Measurements from ENCODE around the gene MIB2. TPM values are rescaled to one million over a fixed set of nuclear protein-coding genes. Genes with fewer than 3 reads are reported as not detected.

MIB2 gene
- total and polyA plus RNA-seq, 10 of the 15 experiments (the other 5 are each of a cell fraction or from before 2014, with no cell fraction given), result 0.42 to 26.8 (median 10.9) TPM; not detected in 1

DNA sequence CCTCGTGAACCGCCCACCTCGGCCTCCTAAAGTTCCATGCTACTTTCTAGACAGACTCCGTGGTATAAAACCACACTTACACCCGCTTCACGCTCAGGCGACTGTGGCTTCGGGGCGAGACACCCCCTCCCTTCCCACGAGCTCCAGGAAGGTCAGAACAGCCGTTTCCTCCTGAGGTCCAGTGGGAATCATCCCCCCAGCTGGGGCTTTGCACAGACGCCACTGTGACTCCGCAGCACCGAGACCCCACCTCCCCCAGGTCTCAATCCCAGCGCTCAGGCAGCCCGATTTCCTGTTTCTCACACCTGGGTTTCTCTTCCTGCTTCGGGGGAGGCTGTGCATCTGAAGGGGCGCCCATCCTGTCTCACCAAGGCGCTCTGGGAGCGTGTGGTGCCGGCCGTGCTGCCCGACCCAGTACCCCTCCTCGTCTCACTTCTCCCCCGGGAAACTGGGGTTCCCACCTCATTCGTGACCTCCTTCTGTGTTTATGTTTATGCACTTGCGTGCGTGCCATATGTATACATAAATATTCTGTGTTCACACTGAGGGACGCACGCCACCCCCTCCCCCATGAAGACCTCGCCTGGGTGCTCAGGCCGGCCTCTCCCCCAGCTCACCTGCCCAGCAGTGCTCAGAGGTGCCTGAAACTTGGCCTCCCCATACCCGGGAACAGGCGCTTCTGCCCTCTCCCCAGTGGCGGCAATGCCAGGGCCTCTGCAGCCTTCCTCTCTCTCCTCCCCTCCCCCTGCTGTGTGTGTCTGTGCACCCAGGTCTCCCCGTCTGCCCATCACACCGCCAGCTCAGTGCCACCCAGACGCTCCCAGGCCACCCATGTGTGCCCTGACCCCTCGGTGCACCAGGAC, 62.6 kb downstream of the MIB2 start (continued):
- TF ChIP-seq, protein P1, sequence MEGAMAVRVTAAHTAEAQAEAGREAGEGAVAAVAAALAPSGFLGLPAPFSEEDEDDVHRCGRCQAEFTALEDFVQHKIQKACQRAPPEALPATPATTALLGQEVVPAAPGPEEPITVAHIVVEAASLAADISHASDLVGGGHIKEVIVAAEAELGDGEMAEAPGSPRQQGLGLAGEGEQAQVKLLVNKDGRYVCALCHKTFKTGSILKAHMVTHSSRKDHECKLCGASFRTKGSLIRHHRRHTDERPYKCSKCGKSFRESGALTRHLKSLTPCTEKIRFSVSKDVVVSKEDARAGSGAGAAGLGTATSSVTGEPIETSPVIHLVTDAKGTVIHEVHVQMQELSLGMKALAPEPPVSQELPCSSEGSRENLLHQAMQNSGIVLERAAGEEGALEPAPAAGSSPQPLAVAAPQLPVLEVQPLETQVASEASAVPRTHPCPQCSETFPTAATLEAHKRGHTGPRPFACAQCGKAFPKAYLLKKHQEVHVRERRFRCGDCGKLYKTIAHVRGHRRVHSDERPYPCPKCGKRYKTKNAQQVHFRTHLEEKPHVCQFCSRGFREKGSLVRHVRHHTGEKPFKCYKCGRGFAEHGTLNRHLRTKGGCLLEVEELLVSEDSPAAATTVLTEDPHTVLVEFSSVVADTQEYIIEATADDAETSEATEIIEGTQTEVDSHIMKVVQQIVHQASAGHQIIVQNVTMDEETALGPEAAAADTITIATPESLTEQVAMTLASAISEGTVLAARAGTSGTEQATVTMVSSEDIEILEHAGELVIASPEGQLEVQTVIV (IDR thresholded peaks at IDR 0.05; ENCODE audit: borderline replicate concordance, partially characterized antibody), result no peak
- TF ChIP-seq, protein P2, sequence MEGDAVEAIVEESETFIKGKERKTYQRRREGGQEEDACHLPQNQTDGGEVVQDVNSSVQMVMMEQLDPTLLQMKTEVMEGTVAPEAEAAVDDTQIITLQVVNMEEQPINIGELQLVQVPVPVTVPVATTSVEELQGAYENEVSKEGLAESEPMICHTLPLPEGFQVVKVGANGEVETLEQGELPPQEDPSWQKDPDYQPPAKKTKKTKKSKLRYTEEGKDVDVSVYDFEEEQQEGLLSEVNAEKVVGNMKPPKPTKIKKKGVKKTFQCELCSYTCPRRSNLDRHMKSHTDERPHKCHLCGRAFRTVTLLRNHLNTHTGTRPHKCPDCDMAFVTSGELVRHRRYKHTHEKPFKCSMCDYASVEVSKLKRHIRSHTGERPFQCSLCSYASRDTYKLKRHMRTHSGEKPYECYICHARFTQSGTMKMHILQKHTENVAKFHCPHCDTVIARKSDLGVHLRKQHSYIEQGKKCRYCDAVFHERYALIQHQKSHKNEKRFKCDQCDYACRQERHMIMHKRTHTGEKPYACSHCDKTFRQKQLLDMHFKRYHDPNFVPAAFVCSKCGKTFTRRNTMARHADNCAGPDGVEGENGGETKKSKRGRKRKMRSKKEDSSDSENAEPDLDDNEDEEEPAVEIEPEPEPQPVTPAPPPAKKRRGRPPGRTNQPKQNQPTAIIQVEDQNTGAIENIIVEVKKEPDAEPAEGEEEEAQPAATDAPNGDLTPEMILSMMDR (IDR thresholded peaks at IDR 0.05 in 2 of 3, conservative IDR thresholded peaks at IDR 0.05 in 1 of 3; ENCODE audit: control insufficient read depth in 2 of 3, extremely low read depth in 1 of 3, insufficient read depth in 1 of 3, low read depth in 3 of 3, low read length in 3 of 3), result no peak
- TF ChIP-seq SIN3A (IDR thresholded peaks at IDR 0.05; ENCODE audit: low read depth, low read length) (0 out of 2 replicates have a peak, but pooled peaks have one; percentile 39), SREBF2 (IDR thresholded peaks at IDR 0.05; ENCODE audit: low read length) (no peak), EP300 (IDR thresholded peaks at IDR 0.05; ENCODE audit: borderline replicate concordance in 1 of 2, control insufficient read depth in 1 of 2, low read depth in 2 of 2, low read length in 2 of 2) (peak; percentile 52 to 70; a peak in 2 of 4 replicates), NR2F1 (conservative IDR thresholded peaks at IDR 0.05) (peak; percentile 82; the same call in 1 of the 2 replicates), PAX5 (IDR thresholded peaks at IDR 0.05; ENCODE audit: borderline replicate concordance, low read depth, low read length) (peak; percentile 88), ZNF217 (IDR thresholded peaks at IDR 0.05) (peak; percentile 71; the same call in 1 of the 2 replicates), CREM (IDR thresholded peaks at IDR 0.05; ENCODE audit: low read depth) (peak; percentile 47; the same call in 1 of the 2 replicates), IRF4 (IDR thresholded peaks at IDR 0.05; ENCODE audit: low read depth, low read length) (no peak), MEF2A (IDR thresholded peaks at IDR 0.05; ENCODE audit: insufficient read depth, low read depth, low read length) (no peak)
- TF ChIP-seq, protein P3, sequence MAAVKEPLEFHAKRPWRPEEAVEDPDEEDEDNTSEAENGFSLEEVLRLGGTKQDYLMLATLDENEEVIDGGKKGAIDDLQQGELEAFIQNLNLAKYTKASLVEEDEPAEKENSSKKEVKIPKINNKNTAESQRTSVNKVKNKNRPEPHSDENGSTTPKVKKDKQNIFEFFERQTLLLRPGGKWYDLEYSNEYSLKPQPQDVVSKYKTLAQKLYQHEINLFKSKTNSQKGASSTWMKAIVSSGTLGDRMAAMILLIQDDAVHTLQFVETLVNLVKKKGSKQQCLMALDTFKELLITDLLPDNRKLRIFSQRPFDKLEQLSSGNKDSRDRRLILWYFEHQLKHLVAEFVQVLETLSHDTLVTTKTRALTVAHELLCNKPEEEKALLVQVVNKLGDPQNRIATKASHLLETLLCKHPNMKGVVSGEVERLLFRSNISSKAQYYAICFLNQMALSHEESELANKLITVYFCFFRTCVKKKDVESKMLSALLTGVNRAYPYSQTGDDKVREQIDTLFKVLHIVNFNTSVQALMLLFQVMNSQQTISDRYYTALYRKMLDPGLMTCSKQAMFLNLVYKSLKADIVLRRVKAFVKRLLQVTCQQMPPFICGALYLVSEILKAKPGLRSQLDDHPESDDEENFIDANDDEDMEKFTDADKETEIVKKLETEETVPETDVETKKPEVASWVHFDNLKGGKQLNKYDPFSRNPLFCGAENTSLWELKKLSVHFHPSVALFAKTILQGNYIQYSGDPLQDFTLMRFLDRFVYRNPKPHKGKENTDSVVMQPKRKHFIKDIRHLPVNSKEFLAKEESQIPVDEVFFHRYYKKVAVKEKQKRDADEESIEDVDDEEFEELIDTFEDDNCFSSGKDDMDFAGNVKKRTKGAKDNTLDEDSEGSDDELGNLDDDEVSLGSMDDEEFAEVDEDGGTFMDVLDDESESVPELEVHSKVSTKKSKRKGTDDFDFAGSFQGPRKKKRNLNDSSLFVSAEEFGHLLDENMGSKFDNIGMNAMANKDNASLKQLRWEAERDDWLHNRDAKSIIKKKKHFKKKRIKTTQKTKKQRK (IDR thresholded peaks at IDR 0.05; ENCODE audit: low read depth, low read length), result no peak
- TF ChIP-seq, protein P4, sequence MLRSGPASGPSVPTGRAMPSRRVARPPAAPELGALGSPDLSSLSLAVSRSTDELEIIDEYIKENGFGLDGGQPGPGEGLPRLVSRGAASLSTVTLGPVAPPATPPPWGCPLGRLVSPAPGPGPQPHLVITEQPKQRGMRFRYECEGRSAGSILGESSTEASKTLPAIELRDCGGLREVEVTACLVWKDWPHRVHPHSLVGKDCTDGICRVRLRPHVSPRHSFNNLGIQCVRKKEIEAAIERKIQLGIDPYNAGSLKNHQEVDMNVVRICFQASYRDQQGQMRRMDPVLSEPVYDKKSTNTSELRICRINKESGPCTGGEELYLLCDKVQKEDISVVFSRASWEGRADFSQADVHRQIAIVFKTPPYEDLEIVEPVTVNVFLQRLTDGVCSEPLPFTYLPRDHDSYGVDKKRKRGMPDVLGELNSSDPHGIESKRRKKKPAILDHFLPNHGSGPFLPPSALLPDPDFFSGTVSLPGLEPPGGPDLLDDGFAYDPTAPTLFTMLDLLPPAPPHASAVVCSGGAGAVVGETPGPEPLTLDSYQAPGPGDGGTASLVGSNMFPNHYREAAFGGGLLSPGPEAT (IDR thresholded peaks at IDR 0.05; ENCODE audit: low read depth), result peak; percentile 94
- TF ChIP-seq, protein P5, sequence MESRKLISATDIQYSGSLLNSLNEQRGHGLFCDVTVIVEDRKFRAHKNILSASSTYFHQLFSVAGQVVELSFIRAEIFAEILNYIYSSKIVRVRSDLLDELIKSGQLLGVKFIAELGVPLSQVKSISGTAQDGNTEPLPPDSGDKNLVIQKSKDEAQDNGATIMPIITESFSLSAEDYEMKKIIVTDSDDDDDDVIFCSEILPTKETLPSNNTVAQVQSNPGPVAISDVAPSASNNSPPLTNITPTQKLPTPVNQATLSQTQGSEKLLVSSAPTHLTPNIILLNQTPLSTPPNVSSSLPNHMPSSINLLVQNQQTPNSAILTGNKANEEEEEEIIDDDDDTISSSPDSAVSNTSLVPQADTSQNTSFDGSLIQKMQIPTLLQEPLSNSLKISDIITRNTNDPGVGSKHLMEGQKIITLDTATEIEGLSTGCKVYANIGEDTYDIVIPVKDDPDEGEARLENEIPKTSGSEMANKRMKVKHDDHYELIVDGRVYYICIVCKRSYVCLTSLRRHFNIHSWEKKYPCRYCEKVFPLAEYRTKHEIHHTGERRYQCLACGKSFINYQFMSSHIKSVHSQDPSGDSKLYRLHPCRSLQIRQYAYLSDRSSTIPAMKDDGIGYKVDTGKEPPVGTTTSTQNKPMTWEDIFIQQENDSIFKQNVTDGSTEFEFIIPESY (IDR thresholded peaks at IDR 0.05), result no peak
